ENCODE measurements around the gene SEPTIN2. TPM values are rescaled to one million over a fixed set of nuclear protein-coding genes. Genes with fewer than 3 reads are reported as not detected.
A peak's percentile ranks its signal among the peaks of the same experiment; 100 is the strongest.

The SEPTIN2 gene
- total RNA-seq, 1 experiment from 2014 or later = 500 TPM

DNA sequence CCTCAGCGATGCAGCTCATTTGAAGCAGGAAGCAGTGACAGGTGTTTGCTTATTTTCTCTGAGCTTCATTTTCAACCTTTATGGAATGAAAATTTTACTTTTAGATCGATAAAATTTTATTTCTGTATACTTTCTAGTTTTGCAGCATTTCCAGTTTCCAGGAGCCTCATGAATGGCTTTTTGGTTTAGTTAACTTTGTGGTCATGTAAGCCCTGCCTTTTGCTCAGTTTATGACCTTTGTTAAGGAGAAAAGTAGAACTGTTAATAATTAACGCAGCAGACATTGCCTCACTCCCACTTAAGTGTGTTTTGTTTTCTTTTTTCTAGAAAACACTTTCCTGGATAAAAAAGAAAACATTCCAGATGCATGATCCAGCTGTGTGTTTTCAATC is 35.9 kb downstream of the SEPTIN2 start:
- Histone ChIP-seq H3K27ac (no peak overlapping the region), H2AFZ (no peak overlapping the region), H3K4me2 (no peak overlapping the region), H3K9me3 (ENCODE audit: insufficient read depth, low read depth) (no peaks in the 10 kb centered on the region), H3K36me3 (ENCODE audit: low read depth) (peaks cover 44% of the 10 kb centered on the region), H3K27me3 (ENCODE audit: insufficient read depth, low read depth) (no peaks in the 10 kb centered on the region), H3K4me3 (no peak overlapping the region), H3K4me1 (replicated peaks; ENCODE audit: insufficient read depth) (peaks cover 24% of the 10 kb centered on the region), H4K20me1 (ENCODE audit: insufficient read depth) (peaks cover 19% of the 10 kb centered on the region; the same call in 1 of the 2 replicates), H3F3A (ENCODE audit: insufficient read depth, low read depth) (peaks cover 62% of the 10 kb centered on the region), H3K9me2 (ENCODE audit: insufficient read depth) (no peaks in the 10 kb centered on the region), H3K79me2 (ENCODE audit: low read depth) (peaks cover 3% of the 10 kb centered on the region)
- ChIA-PET CTCF (no interaction called here), POLR2A (ENCODE audit: unreplicated experiment) (interaction anchor here (0.6 kb wide), 1 partner anchor 36 kb away, joined by 3 read pairs; the partner anchor contains the start of genes HDLBP and SEPTIN2)
- BruUV-seq (replicated peaks) = no TSS peak
- TF ChIP-seq, protein P1, sequence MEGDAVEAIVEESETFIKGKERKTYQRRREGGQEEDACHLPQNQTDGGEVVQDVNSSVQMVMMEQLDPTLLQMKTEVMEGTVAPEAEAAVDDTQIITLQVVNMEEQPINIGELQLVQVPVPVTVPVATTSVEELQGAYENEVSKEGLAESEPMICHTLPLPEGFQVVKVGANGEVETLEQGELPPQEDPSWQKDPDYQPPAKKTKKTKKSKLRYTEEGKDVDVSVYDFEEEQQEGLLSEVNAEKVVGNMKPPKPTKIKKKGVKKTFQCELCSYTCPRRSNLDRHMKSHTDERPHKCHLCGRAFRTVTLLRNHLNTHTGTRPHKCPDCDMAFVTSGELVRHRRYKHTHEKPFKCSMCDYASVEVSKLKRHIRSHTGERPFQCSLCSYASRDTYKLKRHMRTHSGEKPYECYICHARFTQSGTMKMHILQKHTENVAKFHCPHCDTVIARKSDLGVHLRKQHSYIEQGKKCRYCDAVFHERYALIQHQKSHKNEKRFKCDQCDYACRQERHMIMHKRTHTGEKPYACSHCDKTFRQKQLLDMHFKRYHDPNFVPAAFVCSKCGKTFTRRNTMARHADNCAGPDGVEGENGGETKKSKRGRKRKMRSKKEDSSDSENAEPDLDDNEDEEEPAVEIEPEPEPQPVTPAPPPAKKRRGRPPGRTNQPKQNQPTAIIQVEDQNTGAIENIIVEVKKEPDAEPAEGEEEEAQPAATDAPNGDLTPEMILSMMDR (conservative IDR thresholded peaks at IDR 0.05) = no peak
- no peak for TF ChIP-seq EZH2 (IDR thresholded peaks at IDR 0.05; ENCODE audit: low read depth)
- no peak for DNase-seq
- intact Hi-C loops (cut with micrococcal nuclease; ENCODE audit: unreplicated experiment) = loop anchor here (10.0 kb wide), 2 partner anchors 353 to 497 kb away; partner anchors contain the start of gene ING5

DNA sequence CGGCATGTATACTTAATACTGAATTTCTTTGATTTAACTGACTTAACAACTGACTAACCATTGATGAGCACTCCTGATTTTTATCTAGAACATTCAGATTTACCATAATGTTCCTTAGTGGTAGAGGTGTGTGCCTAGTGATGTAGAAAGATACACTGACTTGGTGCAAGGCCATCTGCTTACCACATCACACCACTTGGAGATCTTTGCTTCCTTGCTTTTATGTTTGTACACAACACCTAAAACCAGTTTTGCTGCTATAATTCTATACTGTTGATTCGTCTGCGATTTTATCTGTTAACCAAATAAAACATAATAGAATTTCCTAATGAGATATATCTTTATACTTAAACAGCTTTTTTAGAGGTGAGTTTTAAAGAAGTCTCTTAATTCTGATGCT is 36.5 kb downstream of the SEPTIN2 start:
- no TSS peak for BruUV-seq (replicated peaks)
- POLR2A ChIA-PET (ENCODE audit: unreplicated experiment) = no interaction called here
- H3F3A ChIP-seq (ENCODE audit: insufficient read depth, low read depth) = peaks cover 62% of the 10 kb centered on the region
- H3K4me3 ChIP-seq = no peak overlapping the region
- peaks cover 38% of the 10 kb centered on the region for H3K36me3 ChIP-seq (ENCODE audit: low read depth)
- peak in 1 of 2 experiments; percentile 60 for DNase-seq
- CTCF ChIA-PET = no interaction called here
- H4K20me1 ChIP-seq (ENCODE audit: insufficient read depth) = peaks cover 14% of the 10 kb centered on the region; the same call in 1 of the 2 replicates
- TF ChIP-seq, protein P1 (conservative IDR thresholded peaks at IDR 0.05) = no peak
- no peak for TF ChIP-seq EZH2 (IDR thresholded peaks at IDR 0.05; ENCODE audit: low read depth)
- no peak overlapping the region for H3K27ac ChIP-seq
- H3K9me3 ChIP-seq (ENCODE audit: insufficient read depth, low read depth) = no peaks in the 10 kb centered on the region
- no peak overlapping the region for H3K4me2 ChIP-seq
- intact Hi-C loops (cut with micrococcal nuclease; ENCODE audit: unreplicated experiment) = loop anchor here (10.0 kb wide), 2 partner anchors 353 to 497 kb away; partner anchors contain the start of gene ING5
- no peaks in the 10 kb centered on the region for H3K9me2 ChIP-seq (ENCODE audit: insufficient read depth)
- H3K27me3 ChIP-seq (ENCODE audit: insufficient read depth, low read depth) = no peaks in the 10 kb centered on the region
- H3K4me1 ChIP-seq (replicated peaks; ENCODE audit: insufficient read depth) = peaks cover 30% of the 10 kb centered on the region
- no peak overlapping the region for H2AFZ ChIP-seq
- peaks cover 9% of the 10 kb centered on the region for H3K79me2 ChIP-seq (ENCODE audit: low read depth)

DNA sequence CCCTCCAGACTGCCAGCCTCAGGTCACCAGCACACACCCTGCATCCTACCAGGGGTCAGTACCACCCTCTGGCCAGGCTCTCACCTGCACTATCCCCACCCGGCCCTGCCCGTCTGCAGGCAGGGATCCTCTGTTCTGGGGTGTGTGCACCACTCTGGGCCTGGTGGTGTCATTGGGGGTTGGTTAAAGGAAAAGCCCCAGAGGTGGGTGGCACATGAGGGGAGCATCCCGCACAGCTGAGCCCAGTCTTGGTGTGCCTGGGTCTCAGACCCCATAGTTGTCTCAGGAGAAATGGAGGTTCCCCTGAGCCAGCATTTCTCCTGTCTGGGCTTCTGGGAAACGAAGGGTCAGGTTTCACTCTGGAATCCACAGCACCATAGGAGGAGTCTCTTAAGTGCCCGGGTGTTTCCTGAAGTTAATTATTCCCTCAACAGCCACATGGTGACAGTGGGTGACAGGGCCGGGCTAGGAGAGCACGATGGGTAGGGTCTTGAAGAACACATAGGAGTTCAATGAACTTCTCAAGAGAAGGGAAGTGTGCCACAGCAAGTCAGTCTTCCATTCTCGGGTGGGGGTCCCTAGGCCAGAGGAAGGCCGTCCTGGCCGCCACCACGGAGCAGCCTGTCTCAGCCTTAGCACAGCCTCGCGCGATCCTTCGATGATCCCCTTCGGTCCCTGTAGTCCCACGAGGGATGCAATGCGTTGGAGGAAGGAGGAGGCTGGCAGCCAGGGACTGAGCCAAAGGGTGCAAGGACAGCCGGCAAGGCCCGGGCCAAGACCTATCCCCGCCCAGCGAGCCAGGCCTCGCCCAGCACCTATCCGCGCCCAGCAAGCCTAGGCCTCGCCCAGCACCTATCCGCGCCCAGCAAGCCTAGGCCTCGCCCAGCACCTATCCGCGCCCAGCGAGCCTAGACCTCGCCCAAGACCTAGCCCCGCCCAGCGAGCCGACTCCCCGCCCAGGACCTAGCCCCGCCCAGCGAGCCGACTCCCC is 39.2 kb downstream of the SEPTIN2 start:
- intact Hi-C loops (cut with micrococcal nuclease; ENCODE audit: unreplicated experiment) = loop anchor here (1.0 to 10.0 kb wide), 9 partner anchors 38 to 526 kb away; partner anchors contain the start of genes HDLBP, ING5, PASK and SEPTIN2
- peaks cover 44% of the 10 kb centered on the region for H3K4me1 ChIP-seq (replicated peaks; ENCODE audit: insufficient read depth)
- no peaks in the 10 kb centered on the region for H3K9me3 ChIP-seq (ENCODE audit: insufficient read depth, low read depth)
- BruUV-seq (replicated peaks) = TSS peak; percentile 52
- peak overlapping the region; percentile 51 for H3K4me3 ChIP-seq
- H3K27ac ChIP-seq = peak overlapping the region; percentile 53
- peak; percentile 76 to 98 for DNase-seq
- no peaks in the 10 kb centered on the region for H3K27me3 ChIP-seq (ENCODE audit: insufficient read depth, low read depth)
- peaks cover 37% of the 10 kb centered on the region for H3K36me3 ChIP-seq (ENCODE audit: low read depth)
- H2AFZ ChIP-seq = peak overlapping the region; percentile 79
- no peak for TF ChIP-seq EZH2 (IDR thresholded peaks at IDR 0.05; ENCODE audit: low read depth)
- TF ChIP-seq, protein P1 (conservative IDR thresholded peaks at IDR 0.05) = peak; percentile 52; the same call in 1 of the 2 replicates
- peak overlapping the region; percentile 95 for H3K4me2 ChIP-seq
- POLR2A ChIA-PET (ENCODE audit: unreplicated experiment) = no interaction called here
- H4K20me1 ChIP-seq (ENCODE audit: insufficient read depth) = peaks cover 14% of the 10 kb centered on the region; the same call in 1 of the 2 replicates
- no peaks in the 10 kb centered on the region for H3K9me2 ChIP-seq (ENCODE audit: insufficient read depth)
- peaks cover 45% of the 10 kb centered on the region for H3F3A ChIP-seq (ENCODE audit: insufficient read depth, low read depth)
- peaks cover 36% of the 10 kb centered on the region for H3K79me2 ChIP-seq (ENCODE audit: low read depth)
- CTCF ChIA-PET = no interaction called here
